Testis (tissue), 2 donors: ENCODE results near the gene UNC5CL.

Source experiments
- POLR2A ChIP-seq: fragments of 450-650 bp; IDR thresholded peaks from one replicate; pipeline ENCODE4 v1.6.1; 2017; ENCODE audit warnings: antibody characterized with exemption, mild to moderate bottlenecking, moderate library complexity
- TF ChIP-seq, protein P1 (sequence below), 3 experiments: fragments of 450-650 bp in 2 of 3; fragments of 200-600 bp in 1 of 3; sonication (generic) in 1 of 3; IDR thresholded peaks; one replicate each; pipeline ENCODE4 v1.5.1; 2016 to 2019; ENCODE audit warnings: antibody characterized with exemption in 3 of 3, mild to moderate bottlenecking in 2 of 3, moderate library complexity in 1 of 3

DNA sequence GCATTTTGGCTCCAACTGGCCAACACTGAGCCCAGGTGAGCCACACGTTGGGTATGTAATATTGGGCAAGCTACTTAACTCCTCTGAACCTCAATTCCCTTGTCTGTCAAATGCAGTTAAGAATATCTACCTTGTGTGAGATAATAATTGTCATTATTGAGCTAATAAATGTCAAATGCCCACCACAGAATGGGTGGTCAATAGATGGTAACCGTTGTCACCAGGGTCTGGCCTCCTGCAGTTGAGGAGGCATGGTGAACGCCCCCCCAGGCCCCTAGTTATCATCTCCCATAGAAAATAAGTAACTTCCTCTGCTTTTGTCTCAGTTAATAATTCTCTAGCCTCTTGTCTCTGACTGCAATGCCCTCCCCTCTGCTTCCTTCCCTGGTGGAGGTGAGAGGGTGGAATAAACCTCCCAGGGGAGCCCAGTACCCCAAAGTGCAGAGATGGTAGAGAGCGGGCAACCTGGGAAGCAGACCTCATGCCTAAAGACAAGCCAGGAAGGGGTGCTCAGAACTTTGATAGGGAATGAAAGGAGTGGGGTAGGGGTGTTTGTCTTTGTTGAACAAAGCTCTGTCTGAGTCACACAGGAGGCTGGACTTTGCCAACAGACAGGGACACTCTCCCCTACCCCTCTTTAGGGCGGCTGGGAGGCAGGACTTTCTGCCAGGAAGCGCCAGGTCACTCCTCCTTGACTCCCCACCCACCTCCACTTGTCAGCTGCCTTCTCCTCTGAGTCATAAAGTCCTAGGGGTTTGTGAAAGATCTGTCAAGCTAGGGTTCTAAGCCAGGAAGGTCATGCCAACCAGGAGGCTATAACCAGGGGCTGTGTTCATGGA lies 1.3 kb upstream of the UNC5CL start:
- TF ChIP-seq POLR2A: no peak
- TF ChIP-seq, protein P1, sequence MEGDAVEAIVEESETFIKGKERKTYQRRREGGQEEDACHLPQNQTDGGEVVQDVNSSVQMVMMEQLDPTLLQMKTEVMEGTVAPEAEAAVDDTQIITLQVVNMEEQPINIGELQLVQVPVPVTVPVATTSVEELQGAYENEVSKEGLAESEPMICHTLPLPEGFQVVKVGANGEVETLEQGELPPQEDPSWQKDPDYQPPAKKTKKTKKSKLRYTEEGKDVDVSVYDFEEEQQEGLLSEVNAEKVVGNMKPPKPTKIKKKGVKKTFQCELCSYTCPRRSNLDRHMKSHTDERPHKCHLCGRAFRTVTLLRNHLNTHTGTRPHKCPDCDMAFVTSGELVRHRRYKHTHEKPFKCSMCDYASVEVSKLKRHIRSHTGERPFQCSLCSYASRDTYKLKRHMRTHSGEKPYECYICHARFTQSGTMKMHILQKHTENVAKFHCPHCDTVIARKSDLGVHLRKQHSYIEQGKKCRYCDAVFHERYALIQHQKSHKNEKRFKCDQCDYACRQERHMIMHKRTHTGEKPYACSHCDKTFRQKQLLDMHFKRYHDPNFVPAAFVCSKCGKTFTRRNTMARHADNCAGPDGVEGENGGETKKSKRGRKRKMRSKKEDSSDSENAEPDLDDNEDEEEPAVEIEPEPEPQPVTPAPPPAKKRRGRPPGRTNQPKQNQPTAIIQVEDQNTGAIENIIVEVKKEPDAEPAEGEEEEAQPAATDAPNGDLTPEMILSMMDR (IDR thresholded peaks at IDR 0.05): no peak
